Measurements from ENCODE around the gene TLL2. TPM values are rescaled to one million over a fixed set of nuclear protein-coding genes. Genes with fewer than 3 reads are reported as not detected.

The TLL2 gene
- total and polyA plus RNA-seq, 2 experiments from 2014 or later: 2.6 to 3.0 TPM

DNA sequence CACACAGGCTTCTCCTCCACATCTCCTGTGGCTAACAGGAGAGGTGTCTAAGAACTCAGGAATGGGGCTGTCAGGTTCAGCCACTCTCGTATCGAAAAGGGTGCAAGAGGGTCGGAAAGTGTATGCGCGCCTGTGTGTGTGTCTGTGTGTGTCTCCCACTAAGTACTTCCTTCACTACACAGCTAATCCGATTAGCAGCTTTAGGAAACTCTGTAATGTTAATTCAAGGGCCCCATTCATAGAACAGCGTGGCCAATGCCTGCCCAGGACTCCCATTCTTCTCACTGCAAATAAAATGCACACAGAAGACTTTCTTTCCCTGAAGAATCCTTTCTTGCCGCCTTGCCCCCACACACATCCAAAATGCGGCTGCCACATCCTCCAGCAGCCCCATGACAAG, 39.9 kb downstream of the TLL2 start (continued):
- TF ChIP-seq, protein P1, sequence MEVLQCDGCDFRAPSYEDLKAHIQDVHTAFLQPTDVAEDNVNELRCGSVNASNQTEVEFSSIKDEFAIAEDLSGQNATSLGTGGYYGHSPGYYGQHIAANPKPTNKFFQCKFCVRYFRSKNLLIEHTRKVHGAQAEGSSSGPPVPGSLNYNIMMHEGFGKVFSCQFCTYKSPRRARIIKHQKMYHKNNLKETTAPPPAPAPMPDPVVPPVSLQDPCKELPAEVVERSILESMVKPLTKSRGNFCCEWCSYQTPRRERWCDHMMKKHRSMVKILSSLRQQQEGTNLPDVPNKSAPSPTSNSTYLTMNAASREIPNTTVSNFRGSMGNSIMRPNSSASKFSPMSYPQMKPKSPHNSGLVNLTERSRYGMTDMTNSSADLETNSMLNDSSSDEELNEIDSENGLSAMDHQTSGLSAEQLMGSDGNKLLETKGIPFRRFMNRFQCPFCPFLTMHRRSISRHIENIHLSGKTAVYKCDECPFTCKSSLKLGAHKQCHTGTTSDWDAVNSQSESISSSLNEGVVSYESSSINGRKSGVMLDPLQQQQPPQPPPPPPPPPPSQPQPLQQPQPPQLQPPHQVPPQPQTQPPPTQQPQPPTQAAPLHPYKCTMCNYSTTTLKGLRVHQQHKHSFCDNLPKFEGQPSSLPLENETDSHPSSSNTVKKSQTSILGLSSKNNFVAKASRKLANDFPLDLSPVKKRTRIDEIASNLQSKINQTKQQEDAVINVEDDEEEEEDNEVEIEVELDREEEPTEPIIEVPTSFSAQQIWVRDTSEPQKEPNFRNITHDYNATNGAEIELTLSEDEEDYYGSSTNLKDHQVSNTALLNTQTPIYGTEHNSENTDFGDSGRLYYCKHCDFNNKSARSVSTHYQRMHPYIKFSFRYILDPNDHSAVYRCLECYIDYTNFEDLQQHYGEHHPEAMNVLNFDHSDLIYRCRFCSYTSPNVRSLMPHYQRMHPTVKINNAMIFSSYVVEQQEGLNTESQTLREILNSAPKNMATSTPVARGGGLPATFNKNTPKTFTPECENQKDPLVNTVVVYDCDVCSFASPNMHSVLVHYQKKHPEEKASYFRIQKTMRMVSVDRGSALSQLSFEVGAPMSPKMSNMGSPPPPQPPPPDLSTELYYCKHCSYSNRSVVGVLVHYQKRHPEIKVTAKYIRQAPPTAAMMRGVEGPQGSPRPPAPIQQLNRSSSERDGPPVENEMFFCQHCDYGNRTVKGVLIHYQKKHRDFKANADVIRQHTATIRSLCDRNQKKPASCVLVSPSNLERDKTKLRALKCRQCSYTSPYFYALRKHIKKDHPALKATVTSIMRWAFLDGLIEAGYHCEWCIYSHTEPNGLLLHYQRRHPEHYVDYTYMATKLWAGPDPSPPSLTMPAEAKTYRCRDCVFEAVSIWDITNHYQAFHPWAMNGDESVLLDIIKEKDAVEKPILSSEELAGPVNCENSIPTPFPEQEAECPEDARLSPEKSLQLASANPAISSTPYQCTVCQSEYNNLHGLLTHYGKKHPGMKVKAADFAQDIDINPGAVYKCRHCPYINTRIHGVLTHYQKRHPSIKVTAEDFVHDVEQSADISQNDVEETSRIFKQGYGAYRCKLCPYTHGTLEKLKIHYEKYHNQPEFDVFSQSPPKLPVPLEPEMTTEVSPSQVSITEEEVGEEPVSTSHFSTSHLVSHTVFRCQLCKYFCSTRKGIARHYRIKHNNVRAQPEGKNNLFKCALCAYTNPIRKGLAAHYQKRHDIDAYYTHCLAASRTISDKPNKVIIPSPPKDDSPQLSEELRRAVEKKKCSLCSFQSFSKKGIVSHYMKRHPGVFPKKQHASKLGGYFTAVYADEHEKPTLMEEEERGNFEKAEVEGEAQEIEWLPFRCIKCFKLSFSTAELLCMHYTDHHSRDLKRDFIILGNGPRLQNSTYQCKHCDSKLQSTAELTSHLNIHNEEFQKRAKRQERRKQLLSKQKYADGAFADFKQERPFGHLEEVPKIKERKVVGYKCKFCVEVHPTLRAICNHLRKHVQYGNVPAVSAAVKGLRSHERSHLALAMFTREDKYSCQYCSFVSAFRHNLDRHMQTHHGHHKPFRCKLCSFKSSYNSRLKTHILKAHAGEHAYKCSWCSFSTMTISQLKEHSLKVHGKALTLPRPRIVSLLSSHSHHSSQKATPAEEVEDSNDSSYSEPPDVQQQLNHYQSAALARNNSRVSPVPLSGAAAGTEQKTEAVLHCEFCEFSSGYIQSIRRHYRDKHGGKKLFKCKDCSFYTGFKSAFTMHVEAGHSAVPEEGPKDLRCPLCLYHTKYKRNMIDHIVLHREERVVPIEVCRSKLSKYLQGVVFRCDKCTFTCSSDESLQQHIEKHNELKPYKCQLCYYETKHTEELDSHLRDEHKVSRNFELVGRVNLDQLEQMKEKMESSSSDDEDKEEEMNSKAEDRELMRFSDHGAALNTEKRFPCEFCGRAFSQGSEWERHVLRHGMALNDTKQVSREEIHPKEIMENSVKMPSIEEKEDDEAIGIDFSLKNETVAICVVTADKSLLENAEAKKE (CRISPR knock-in tag; IDR thresholded peaks at IDR 0.05): no peak
- TF ChIP-seq CREB1 (CRISPR knock-in tag; IDR thresholded peaks at IDR 0.05; ENCODE audit: low read depth): no peak

DNA sequence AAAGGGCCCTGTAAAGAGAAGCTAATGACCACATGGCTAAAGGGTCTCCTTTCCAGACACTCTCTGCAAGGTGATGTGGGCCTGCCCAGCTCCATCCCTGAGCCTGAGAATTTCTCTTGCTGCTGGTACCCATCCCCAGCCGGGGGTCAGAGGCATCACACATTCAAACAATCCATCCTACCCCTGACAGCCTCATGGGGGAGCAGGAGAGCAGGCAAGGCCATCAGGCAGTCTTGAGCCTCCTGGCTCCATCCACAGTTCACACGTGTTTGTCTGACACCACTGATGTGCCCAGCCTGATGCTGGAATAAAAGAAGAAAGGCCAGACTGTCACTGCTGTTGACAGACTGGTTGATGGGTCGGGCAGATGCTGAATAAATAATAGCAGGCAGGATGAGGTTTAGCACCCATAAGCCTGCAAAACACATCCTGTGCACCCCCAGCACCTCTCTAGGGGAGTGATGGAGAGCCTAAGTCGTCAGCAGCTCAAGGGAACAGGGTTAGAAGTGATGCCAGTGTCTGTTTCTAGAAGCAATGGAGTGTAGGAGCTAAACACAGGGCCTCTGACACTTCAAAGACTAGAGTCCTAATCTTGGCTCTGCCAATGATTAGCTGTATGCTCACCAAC, 43.5 kb downstream of the TLL2 start:
- Mint-ChIP-seq H3K4me1 (peaks cover 32% of the 10 kb centered on the region), H3K4me3 (no peak overlapping the region), H3K27me3 (ENCODE audit: insufficient read depth, low read depth, poor library complexity) (no peaks in the 10 kb centered on the region), H3K9me3 (peaks cover 3% of the 10 kb centered on the region; the same call in 1 of the 3 replicates), H3K36me3 (ENCODE audit: low read depth) (peaks cover 3% of the 10 kb centered on the region; the same call in 1 of the 3 replicates), H3K27ac (no peak overlapping the region)
- H3K4me2 ChIP-seq: no peak overlapping the region
- H4K20me1 ChIP-seq (replicated peaks; ENCODE audit: insufficient read depth): no peaks in the 10 kb centered on the region
- H2AFZ ChIP-seq: no peak overlapping the region
- H3F3A ChIP-seq (replicated peaks; ENCODE audit: low read depth): no peaks in the 10 kb centered on the region
- peak; percentile 97 for ATAC-seq
- H3K4me3 ChIP-seq: no peak overlapping the region
- peaks cover 13% of the 10 kb centered on the region; the same call in 1 of the 2 replicates for H3K4me1 ChIP-seq (ENCODE audit: insufficient read depth)
- H3K79me2 ChIP-seq (replicated peaks; ENCODE audit: insufficient read depth): no peaks in the 10 kb centered on the region
- no peak overlapping the region for H3K27ac ChIP-seq (ENCODE audit: low read depth)
- DNase-seq (ENCODE audit: low spot score): peak; percentile 83
- no peaks in the 10 kb centered on the region for H3K36me3 ChIP-seq (ENCODE audit: insufficient read depth)
- H3K9me2 ChIP-seq (ENCODE audit: insufficient read depth): no peaks in the 10 kb centered on the region
- no peaks in the 10 kb centered on the region for H3K27me3 ChIP-seq (ENCODE audit: insufficient read depth)
- TF ChIP-seq STAT1 (IDR thresholded peaks at IDR 0.05; ENCODE audit: unreplicated experiment) (no peak), NANOG (IDR thresholded peaks at IDR 0.05; ENCODE audit: borderline replicate concordance) (no peak), CTCF (conservative IDR thresholded peaks at IDR 0.05; ENCODE audit: low read depth in 2 of 2) (peak; percentile 67 to 87), JUNB (IDR thresholded peaks at IDR 0.05; ENCODE audit: unreplicated experiment) (no peak), CREB1 (CRISPR knock-in tag; IDR thresholded peaks at IDR 0.05; ENCODE audit: low read depth) (0 out of 2 replicates have a peak, but pooled peaks have one; percentile 20)
- TF ChIP-seq, protein P2, sequence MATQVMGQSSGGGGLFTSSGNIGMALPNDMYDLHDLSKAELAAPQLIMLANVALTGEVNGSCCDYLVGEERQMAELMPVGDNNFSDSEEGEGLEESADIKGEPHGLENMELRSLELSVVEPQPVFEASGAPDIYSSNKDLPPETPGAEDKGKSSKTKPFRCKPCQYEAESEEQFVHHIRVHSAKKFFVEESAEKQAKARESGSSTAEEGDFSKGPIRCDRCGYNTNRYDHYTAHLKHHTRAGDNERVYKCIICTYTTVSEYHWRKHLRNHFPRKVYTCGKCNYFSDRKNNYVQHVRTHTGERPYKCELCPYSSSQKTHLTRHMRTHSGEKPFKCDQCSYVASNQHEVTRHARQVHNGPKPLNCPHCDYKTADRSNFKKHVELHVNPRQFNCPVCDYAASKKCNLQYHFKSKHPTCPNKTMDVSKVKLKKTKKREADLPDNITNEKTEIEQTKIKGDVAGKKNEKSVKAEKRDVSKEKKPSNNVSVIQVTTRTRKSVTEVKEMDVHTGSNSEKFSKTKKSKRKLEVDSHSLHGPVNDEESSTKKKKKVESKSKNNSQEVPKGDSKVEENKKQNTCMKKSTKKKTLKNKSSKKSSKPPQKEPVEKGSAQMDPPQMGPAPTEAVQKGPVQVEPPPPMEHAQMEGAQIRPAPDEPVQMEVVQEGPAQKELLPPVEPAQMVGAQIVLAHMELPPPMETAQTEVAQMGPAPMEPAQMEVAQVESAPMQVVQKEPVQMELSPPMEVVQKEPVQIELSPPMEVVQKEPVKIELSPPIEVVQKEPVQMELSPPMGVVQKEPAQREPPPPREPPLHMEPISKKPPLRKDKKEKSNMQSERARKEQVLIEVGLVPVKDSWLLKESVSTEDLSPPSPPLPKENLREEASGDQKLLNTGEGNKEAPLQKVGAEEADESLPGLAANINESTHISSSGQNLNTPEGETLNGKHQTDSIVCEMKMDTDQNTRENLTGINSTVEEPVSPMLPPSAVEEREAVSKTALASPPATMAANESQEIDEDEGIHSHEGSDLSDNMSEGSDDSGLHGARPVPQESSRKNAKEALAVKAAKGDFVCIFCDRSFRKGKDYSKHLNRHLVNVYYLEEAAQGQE (IDR thresholded peaks at IDR 0.05; ENCODE audit: unreplicated experiment): no peak
